ENCODE measurements around the gene GULP1.

DNA sequence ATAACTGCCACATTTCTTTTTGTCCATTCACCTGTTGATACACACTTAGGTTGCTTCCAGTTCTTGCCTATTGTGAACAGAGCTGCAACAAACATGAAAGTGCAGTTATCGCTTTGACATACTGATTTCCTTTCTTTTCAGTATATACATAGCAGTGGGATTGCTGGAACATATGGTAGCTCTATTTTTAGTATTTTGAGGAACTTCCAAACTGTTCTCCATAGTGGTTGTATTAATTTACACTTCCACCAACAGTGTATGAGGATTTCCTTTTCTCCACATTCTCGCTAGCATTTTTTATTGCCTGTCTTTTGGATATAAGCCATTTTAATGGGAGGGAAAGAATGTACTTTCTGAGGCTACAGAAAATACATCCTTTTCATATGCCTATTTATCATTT is 167.4 kb downstream of the GULP1 start:
- no peak for TF ChIP-seq POLR2A (IDR thresholded peaks at IDR 0.05; ENCODE audit: low read length)
- no peak for TF ChIP-seq GATA1 (IDR thresholded peaks at IDR 0.05; ENCODE audit: low read depth, low read length)

Data from erythroblast (primary cell).